Ovary (tissue), 9 donors: Measurements from ENCODE around the gene ZNF518B. TPM values are rescaled to one million over a fixed set of nuclear protein-coding genes. Genes with fewer than 3 reads are reported as not detected.

Source experiments
- DNase-seq, 5 donors: peaks; one replicate each; pipeline ENCODE4 v3.0.0-alpha.2; 2019 to 2020
- H3K27ac ChIP-seq, 2 donors: fragments of 200-600 bp; one replicate each; pipeline versions ENCODE4 v1.5.1 to v1.8.0; 2019 to 2022
- H3K27me3 ChIP-seq: fragments of 200-600 bp; one replicate; pipeline ENCODE4 v1.8.0; 2022
- H3K36me3 ChIP-seq: fragments of 200-600 bp; sonication (generic); one replicate; pipeline ENCODE4 v1.5.1; 2019
- H3K4me1 ChIP-seq: one replicate; pipeline ENCODE4 v1.8.1; 2013; ENCODE audit warnings: mild to moderate bottlenecking, moderate library complexity; ENCODE audit not compliant: insufficient read depth
- H3K4me3 ChIP-seq: fragments of 200-600 bp; sonication (generic); one replicate; pipeline ENCODE4 v1.5.1; 2017
- H3K9me3 ChIP-seq, 2 donors: fragments of 200-600 bp in 1 of 2; sonication (generic) in 1 of 2; one replicate each; pipeline versions ENCODE4 v1.5.1 to v1.8.1; 2013 to 2019; ENCODE audit warnings: mild to moderate bottlenecking in 1 of 2, moderate library complexity in 1 of 2
- EP300 ChIP-seq: sonication (generic); formaldehyde crosslinking; IDR thresholded peaks from one replicate; pipeline ENCODE4 v1.6.1; 2017; ENCODE audit warnings: antibody characterized with exemption
- POLR2A ChIP-seq: fragments of 450-650 bp; IDR thresholded peaks from one replicate; pipeline ENCODE4 v1.6.1; 2017; ENCODE audit warnings: antibody characterized with exemption, mild to moderate bottlenecking, moderate library complexity
- WGBS, 3 donors: extraction: QIAGEN DNeasy Blood & Tissue Kit in 1 of 3; methylation state at CpG; one replicate each; pipeline versions ENCODE4 v1.1.5 to v1.1.7; 2013 to 2017; 5-methylcytosine and 5-hydroxymethylcytosine counted together
- intact Hi-C, 4 donors: fragments of 100-400 bp; cut with DNase I; formaldehyde crosslinking; loops; one replicate each; pipeline versions ENCODE4 v1.11.0 to v1.15.1; 2022 to 2023
- polyA plus RNA-seq, 2 donors: library from polyadenylated mRNA; stranded (reverse); fragments of 200-250 nt in 1 of 2; fragments of 350-450 nt in 1 of 2; fragmentation: Illumina TruSeq in 1 of 2; extraction: RNeasy Lipid Tissue Mini Kit (QIAGEN cat#74804) in 1 of 2; gene quantifications; one replicate each; pipeline ENCODE4 v1.2.3, GENCODE V29; 2013 to 2014
- total RNA-seq, 7 donors: library from RNA; depleted of rRNA in 2 of 7; stranded (reverse); fragments of >200 nt in 2 of 7; fragmentation: NEBNext Ultra II Directional in 3 of 7; extraction: Animal tissue kit (Norgen Biotek cat#: 25700) in 3 of 7; gene quantifications; one replicate each; pipeline versions ENCODE4 v1.1.0 to v1.2.4, GENCODE V29; 2016 to 2023
- TF ChIP-seq, protein P1 (sequence below), 3 donors: fragments of 450-650 bp in 2 of 3; fragments of 200-600 bp in 1 of 3; IDR thresholded peaks; one replicate each; pipeline versions ENCODE4 v1.5.1 to v1.8.0; 2016 to 2022; ENCODE audit warnings: antibody characterized with exemption in 3 of 3, mild to moderate bottlenecking in 1 of 3
- donor health status: DM: no; HTN: no; CAD: no; lungs with moderate emphysema.
- donor health status: DM: no; HTN: no; CAD: no.
- donor health status: Bipolar disorder and iron deficiency.
- donor health status: DM: yes; HTN: yes; CAD: no.
- donor health status: DM: no; HTN: no; CAD: no.
- donor health status: DM: yes; HTN: yes; CAD: no.

ZNF518B gene
- total and polyA plus RNA-seq, 9 donors, result 10.2 to 42.1 (median 27.5) TPM

DNA sequence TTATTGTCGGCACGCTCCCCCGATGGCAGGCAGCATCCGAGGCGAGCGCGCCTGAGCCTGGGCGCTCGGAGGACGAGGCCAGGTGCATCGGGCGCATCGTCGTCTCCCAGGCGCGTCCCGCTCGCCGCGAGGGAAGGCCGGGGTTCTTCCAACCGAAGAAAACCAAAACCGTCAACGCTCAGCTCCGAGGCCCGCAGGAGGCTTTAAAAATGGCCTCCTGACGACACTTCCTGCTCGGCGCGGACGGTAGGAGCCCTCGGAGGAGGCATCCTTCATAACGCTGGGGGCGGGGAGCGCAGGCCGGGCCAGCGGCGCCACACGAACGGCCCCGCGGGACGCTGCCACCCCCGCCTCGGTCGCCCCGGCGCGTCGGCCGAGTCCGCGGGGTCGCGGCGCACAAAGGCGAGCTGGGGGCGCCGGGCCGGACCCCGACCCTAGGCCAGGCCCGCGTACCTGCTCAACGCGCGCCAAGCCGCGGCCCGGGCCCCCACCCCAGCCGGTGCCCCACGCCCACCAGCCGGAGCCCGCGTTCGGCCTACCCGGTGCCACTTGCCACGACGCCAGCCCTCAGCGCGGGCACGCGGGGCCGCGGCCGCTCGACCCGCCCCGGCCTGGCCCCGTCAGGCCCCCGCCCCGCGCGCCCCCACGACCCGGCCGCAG, 501 bp downstream of the ZNF518B start:
- WGBS, 3 donors, result 3 to 5% (median 4%) methylated on average over 35 to 96 of the region's 96 CpGs
- Histone ChIP-seq H3K27ac (peak overlapping the region; percentile 58 to 69), H3K4me1 (peaks cover 11% of the 10 kb centered on the region), H3K36me3 (no peaks in the 10 kb centered on the region), H3K9me3 (peaks cover 0 to 9% of the 10 kb centered on the region in 2 donors), H3K27me3 (no peaks in the 10 kb centered on the region), H3K4me3 (peak overlapping the region; percentile 53)
- TF ChIP-seq, protein P1, sequence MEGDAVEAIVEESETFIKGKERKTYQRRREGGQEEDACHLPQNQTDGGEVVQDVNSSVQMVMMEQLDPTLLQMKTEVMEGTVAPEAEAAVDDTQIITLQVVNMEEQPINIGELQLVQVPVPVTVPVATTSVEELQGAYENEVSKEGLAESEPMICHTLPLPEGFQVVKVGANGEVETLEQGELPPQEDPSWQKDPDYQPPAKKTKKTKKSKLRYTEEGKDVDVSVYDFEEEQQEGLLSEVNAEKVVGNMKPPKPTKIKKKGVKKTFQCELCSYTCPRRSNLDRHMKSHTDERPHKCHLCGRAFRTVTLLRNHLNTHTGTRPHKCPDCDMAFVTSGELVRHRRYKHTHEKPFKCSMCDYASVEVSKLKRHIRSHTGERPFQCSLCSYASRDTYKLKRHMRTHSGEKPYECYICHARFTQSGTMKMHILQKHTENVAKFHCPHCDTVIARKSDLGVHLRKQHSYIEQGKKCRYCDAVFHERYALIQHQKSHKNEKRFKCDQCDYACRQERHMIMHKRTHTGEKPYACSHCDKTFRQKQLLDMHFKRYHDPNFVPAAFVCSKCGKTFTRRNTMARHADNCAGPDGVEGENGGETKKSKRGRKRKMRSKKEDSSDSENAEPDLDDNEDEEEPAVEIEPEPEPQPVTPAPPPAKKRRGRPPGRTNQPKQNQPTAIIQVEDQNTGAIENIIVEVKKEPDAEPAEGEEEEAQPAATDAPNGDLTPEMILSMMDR (IDR thresholded peaks at IDR 0.05), result no peak
- no peak for TF ChIP-seq EP300
- no peak for TF ChIP-seq POLR2A
- DNase-seq, result peak; percentile 34 to 53 (median 49)
- intact Hi-C loops, result no loop called here

DNA sequence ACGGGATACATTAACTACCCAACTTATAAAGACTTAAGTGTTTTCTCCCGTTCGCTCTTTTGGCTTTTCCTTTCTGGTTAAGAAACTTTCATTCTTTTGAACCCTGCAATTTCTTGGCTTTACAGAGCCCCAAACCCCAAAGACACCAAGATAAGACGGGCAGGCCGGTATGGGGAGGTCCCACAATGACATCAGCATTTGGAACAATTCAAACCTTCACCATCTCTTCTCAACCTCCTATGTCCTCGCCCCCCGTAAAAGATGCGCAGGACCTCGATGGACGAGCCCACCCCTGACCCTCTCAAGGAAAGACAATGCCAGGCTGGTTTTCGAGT, 999 bp downstream of the ZNF518B start:
- peak overlapping the region; percentile 58 to 69 for H3K27ac ChIP-seq
- no peak for DNase-seq
- intact Hi-C loops, result no loop called here
- H3K36me3 ChIP-seq, result no peaks in the 10 kb centered on the region
- peaks cover 9% of the 10 kb centered on the region for H3K4me1 ChIP-seq
- no peaks in the 10 kb centered on the region for H3K27me3 ChIP-seq
- TF ChIP-seq EP300 (no peak), POLR2A (no peak)
- TF ChIP-seq, protein P1 (IDR thresholded peaks at IDR 0.05), result no peak
- peak overlapping the region; percentile 53 for H3K4me3 ChIP-seq
- peaks cover 0 to 9% of the 10 kb centered on the region in 2 donors for H3K9me3 ChIP-seq
- 50 to 53% (median 51%) methylated on average over 11 of the region's 11 CpGs for WGBS, 3 donors

DNA sequence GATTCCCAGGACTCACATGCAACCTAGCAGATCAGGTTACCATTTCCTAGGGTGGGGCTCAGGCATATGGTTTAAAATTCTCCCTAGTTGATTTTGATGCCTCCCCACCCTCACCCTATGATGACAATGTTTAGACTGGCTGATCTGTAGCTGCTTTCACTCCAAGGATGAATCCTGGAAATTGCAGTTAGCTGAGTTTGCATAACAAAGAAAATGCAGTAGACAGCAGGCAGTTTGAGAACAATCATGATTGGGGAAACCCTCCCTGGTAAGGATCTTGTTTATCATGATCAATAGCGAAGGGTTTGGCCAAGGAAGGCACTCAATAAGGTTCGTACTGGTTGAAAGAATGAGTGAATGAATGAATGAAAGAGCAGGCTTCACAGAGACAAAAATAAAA, 2.1 kb downstream of the ZNF518B start:
- intact Hi-C loops, result no loop called here
- 93 to 97% (median 93%) methylated on average over 2 of the region's 2 CpGs for WGBS, 3 donors
- DNase-seq, result no peak
- H3K4me3 ChIP-seq, result no peak overlapping the region
- H3K27ac ChIP-seq, result no peak overlapping the region
- no peaks in the 10 kb centered on the region for H3K36me3 ChIP-seq
- peaks cover 6% of the 10 kb centered on the region for H3K4me1 ChIP-seq
- H3K27me3 ChIP-seq, result no peaks in the 10 kb centered on the region
- peaks cover 0 to 13% of the 10 kb centered on the region in 2 donors for H3K9me3 ChIP-seq
- TF ChIP-seq POLR2A (no peak), EP300 (no peak)
- TF ChIP-seq, protein P1 (IDR thresholded peaks at IDR 0.05), result no peak

DNA sequence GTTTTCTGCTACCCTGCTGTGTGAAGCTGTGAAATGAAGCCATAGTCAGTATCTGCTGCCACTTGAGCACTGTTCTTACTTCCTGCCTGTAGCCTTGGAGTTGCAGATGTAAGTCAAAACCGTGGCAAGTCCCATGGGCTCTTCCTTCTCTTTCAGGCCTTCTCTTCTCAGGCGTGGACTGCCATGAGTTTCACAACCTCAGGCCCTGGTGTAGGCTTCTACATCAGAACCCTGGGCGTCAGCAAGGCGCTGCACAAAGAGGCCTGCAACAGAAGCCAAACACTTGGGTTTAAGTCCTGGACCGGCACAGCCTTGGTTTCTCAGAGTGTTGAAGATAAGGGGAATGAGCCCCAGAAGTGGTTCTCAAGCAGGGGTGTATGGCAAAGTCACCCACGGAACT, 2.5 kb downstream of the ZNF518B start:
- H3K27me3 ChIP-seq, result no peaks in the 10 kb centered on the region
- intact Hi-C loops, result no loop called here
- DNase-seq, result no peak
- no peak overlapping the region for H3K4me3 ChIP-seq
- peaks cover 0 to 14% of the 10 kb centered on the region in 2 donors for H3K9me3 ChIP-seq
- peaks cover 6% of the 10 kb centered on the region for H3K4me1 ChIP-seq
- 89 to 93% (median 90%) methylated on average over 6 of the region's 6 CpGs for WGBS, 3 donors
- no peaks in the 10 kb centered on the region for H3K36me3 ChIP-seq
- TF ChIP-seq, protein P1 (IDR thresholded peaks at IDR 0.05), result no peak
- TF ChIP-seq EP300, result no peak
- TF ChIP-seq POLR2A, result no peak
- H3K27ac ChIP-seq, result no peak overlapping the region
